Stimulated activated CD4-positive, alpha-beta T cell treated with anti-CD3 and anti-CD28 coated beads, Interleukin-2, amount 100 ng/mL, for 48 hours (primary cell): ENCODE data around the gene NOS3.

Experiments used
- DNase-seq, 2 donors: peaks; one replicate each; pipeline ENCODE4 v3.0.0-alpha.2; 2020

The NOS3 gene

DNA sequence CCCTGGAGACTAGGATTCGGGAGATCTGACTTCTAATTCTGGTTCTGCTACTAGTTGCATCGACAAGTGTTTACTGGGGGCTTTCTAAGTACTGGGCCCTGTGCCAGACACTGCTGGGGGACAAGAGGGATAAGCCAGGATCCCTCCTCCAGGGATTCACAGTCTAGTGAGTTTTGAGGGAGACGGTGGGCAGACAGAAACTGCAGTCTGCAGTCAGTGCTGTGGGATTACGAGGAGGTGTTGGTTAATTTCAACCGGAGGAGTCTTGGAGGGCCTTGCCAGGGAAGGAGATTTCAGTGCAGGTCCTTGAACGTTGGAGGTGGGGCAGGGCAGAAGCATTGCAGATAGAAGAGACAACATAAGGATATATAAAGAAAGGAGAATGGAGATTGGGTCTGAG is 9.2 kb upstream of the NOS3 start:
- no peak for DNase-seq

DNA sequence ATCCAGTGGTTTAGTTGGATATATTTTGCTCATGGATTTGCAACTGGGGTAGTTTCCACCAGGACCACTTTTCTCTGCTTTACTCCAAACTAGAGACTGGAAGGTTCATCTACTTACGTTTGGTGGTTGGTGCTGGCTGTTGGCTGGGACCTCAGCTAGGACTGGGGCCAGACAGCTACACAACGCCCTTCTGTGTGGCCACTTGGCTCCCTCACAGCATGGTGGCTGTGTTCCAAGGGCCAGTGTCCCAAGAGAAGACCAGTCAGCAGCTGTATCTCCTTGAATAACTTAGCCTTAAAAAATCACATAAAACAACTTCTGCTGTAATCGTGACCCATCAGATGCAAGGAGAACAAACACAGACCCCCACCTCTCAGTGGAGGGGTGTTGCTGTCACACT is 8.5 kb upstream of the NOS3 start:
- no peak for DNase-seq

DNA sequence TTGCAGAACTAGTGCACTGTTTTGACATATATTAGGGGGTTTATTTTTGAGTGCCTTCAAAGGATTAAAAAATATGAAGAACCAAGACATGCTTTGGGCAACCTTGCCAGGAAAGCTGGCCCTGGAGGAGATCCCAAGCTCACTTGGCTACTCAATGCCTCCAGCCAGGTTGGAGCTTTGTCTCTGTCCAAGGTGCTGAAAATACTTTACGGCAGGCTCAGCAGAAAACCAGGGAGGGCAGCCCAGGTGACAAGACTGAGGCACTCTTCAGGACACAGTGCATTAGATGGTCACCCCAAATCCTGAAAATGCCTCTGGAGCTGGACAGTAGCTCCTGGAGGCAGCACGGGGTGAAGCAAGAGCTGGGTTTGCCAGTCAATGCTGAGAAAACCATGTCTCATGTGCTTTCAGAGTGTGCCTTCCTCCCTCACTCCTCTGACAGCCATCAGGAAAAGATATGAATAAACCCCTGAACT is 6.9 kb upstream of the NOS3 start:
- no peak for DNase-seq

DNA sequence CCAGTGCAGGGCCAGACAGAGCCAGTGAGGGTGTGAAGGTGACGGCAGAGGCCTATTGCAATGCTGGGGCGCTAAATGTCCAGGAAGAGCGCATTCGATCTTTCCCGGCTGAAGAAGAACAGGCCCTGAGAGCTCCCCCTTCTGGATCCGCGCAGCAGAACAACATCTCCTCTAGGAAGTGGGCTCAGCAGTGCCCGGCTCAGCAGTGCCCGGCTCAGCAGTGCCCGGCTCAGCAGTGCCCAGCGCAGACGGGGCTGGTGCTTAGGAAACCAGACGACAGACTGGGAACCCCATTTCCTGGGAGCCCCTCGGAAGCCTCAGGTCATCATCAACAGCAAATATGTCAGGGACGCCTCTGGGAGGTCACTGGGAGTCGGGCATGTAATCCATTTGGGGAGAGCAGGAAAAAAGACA is 4.7 kb upstream of the NOS3 start:
- DNase-seq, result peak; percentile 53 to 57

DNA sequence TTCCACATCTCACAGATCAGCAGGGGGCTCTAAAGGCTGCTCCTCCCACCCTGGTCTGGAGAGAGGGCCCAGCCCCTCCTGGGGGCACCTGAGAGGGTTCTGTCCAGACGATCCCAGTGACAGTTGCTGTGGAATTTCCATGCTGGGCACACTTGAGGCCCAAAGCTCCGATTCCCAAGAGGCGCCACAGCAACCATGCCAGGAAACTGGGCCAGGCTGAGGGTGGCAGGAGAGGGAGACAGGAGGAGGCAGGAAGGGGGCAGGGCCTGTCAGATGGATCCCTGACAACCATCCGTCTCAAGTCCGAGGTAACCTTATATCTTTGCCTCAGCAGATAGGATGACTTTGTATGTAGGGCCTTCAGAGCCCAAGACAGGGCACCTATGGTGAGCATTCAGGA is 4.3 kb upstream of the NOS3 start:
- no peak for DNase-seq

DNA sequence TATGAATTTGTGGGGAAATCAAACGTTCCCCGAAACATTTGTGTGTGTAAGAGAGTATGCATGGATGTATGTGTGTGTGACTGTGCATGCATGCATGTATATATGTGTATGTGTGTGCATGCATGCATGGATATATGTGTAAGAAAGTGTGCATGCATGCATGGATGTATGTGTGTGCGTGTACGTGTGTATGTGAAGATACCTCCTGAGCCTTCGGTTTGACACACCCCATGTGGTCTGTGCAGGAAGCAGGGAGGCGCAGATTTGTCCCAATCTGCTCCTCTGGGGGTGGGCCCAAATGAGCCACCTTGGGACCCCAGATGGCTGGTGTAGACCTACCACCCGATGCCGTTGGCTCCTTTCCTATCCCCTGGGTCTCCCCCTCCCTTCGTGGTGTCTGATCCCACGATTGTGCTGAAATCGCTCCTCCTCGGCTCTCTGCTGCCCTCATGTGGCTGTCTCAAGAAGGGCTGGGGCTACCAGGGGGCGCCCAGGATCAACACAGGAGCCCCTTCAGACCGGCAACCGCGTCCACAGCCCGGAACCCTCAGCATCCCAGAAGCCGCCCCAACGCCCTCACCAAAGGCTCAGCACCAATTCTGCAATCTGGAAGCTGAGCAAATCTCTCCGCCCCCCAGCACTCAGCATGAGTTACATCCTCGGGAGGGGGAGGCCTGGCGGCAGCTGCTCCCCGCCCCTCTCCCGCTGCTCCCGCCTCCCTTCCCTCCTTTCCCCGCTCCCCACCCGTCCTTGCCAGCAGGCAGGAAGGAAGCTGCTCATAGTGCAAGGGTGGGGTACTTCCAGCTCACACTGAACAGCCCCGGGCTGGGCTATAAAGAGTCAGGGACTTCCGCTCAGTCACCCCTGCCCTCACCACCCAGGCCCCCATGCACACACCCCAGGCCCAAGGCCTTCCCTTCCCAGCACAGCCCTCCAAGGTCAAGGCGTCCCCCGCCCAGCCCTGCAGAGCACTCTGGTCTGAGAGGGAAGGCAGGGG is 2.3 kb upstream of the NOS3 start:
- DNase-seq, result peak; percentile 72 to 75

DNA sequence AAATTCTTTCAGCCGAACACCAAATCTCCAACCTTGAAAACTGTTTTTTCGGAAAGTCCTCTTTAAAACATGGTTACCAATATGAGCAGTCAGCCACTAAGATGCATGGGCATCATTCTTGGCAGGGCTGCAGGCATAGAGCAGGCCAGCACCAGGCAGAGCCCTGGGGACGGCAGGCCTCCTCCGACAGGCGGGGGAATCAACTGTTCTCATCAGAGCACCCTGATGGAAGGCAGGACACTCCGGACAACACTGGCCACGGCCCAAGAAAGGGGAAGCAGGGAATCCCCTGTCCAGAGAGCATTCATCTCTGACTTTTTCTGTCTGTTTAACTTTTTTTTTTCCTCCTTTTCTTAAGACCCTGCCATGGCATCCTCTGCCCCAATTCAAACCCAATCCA is 1.4 kb upstream of the NOS3 start:
- DNase-seq, result no peak

DNA sequence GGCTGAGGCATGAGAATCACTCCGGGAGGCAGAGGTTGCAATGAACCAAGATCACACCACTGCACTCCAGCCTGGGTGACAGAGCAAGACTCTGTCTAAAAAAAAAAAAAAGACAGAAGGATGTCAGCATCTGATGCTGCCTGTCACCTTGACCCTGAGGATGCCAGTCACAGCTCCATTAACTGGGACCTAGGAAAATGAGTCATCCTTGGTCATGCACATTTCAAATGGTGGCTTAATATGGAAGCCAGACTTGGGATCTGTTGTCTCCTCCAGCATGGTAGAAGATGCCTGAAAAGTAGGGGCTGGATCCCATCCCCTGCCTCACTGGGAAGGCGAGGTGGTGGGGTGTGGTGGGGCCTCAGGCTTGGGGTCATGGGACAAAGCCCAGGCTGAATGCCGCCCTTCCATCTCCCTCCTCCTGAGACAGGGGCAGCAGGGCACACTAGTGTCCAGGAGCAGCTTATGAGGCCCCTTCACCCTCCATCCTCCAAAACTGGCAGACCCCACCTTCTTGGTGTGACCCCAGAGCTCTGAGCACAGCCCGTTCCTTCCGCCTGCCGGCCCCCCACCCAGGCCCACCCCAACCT is 1.3 kb downstream of the NOS3 start:
- no peak for DNase-seq

DNA sequence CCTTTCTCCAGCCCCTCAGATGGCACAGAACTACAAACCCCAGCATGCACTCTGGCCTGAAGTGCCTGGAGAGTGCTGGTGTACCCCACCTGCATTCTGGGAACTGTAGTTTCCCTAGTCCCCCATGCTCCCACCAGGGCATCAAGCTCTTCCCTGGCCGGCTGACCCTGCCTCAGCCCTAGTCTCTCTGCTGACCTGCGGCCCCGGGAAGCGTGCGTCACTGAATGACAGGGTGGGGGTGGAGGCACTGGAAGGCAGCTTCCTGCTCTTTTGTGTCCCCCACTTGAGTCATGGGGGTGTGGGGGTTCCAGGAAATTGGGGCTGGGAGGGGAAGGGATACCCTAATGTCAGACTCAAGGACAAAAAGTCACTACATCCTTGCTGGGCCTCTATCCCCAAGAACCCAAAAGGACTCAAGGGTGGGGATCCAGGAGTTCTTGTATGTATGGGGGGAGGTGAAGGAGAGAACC is 2.1 kb downstream of the NOS3 start:
- DNase-seq, result no peak

DNA sequence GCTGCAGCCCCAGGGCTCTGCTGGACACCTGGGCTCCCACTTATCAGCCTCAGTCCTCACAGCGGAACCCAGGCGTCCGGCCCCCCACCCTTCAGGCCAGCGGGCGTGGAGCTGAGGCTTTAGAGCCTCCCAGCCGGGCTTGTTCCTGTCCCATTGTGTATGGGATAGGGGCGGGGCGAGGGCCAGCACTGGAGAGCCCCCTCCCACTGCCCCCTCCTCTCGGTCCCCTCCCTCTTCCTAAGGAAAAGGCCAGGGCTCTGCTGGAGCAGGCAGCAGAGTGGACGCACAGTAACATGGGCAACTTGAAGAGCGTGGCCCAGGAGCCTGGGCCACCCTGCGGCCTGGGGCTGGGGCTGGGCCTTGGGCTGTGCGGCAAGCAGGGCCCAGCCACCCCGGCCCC is 2.7 kb downstream of the NOS3 start:
- no peak for DNase-seq

DNA sequence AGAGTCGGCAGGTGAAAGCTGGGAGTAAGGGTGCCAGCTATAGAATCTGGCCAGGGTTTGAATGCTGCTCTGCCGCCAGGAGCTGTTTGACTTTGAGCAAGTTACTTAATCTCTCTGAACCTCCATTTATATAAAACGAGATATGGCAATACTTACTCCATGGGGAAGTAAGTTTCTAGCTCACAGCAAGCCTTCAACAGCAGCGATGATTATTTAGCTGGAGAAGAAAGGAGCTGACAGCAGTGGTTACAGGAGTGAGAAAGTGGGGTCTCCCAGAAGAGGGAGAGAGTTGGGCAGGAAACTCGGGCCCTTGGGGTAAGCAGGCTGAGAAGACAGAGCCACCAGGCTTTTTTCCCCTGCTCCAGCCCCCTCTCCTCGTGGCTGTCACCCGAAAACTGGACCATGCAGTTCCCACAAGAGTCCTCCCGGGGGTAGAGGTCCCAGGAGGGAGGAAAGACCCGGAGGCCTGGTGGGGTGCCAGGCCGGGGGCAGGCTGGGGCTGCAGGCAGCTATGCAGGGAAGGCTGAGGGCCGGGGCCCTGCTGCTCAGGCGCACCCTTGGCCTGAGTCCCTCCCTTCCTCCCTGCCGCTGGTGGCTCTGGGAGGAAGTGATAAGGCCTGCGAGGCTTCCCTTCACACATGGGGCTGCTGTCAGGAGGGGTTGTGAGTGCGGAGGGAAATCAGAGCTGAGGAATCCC is 3.5 kb downstream of the NOS3 start:
- DNase-seq, result no peak

DNA sequence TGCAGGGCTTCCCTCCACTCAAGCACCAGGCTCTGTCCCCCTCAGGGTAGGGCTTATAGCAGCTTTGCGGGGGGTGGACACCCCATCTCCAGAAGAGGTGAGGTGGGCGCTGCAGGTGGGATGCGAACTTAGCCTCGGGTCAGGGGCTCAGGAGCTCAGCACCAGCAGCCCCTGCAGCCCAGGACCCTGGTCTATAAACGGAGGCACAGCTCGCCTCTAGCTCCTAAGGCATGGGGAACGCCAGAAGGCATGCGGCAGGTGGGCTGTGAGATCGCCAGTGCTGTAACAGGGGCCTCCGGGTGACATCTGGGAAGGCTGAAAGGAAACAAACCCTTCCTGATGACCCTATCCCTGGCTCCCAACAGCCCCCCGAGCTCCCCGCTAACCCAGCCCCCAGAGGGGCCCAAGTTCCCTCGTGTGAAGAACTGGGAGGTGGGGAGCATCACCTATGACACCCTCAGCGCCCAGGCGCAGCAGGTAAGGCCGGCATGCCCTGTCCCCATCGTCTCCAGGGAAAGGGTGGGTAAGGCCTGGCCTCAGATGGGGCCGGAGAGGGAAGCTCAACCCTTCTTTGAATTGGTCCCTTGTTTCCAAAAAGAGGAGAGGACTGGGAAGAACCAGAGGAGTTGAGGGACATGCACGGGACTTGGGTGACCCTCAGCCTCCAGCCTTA is 4.2 kb downstream of the NOS3 start:
- no peak for DNase-seq

DNA sequence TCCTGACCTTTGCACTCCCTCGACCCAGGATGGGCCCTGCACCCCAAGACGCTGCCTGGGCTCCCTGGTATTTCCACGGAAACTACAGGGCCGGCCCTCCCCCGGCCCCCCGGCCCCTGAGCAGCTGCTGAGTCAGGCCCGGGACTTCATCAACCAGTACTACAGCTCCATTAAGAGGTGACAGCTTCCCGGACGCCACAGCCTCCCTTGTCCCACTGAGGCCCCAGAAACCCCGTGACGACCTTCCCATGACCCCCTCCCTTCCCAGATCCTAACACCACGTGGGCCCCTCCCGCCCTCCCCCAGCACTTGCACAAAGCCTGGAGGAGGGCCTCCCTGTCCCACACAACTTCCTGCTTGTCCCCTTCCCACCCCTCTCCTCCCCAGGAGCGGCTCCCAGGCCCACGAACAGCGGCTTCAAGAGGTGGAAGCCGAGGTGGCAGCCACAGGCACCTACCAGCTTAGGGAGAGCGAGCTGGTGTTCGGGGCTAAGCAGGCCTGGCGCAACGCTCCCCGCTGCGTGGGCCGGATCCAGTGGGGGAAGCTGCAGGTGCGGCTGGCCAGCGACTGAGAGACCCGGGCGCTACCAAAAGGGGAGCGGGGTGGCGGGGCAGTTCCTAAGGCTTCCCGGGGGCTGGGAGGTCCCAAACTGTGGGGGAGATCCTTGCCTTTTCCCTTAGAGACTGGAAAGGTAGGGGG is 5.7 kb downstream of the NOS3 start:
- DNase-seq, result no peak

DNA sequence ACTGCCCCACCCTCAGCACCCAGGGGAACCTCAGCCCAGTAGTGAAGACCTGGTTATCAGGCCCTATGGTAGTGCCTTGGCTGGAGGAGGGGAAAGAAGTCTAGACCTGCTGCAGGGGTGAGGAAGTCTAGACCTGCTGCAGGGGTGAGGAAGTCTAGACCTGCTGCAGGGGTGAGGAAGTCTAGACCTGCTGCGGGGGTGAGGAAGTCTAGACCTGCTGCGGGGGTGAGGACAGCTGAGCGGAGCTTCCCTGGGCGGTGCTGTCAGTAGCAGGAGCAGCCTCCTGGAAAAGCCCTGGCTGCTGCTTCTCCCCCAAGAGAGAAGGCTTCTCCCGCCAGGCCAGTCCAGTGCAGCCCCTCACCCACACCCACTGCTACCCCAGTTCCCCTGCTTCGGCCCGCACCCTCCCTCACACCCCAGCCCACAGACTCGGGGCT is 6.3 kb downstream of the NOS3 start:
- DNase-seq, result no peak

DNA sequence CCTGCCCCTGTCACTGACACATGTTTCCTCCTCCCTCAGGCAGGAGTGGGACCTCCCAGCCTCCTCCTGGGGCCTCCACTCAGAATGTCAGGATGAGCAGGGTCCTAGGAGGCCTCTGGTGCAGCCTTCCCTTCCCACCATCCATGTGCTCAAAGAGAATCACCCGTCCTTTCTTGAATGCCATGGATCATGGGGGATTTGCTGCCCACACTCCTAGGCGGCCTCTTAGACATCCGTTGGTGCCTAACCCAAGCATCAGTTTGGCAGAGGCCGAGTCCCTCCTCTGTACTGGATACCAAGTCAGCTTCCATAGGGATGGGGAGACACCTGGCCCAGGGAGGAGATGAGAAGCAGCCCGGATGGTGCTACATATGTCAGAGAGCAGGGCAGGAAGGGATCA is 7.0 kb downstream of the NOS3 start:
- no peak for DNase-seq

DNA sequence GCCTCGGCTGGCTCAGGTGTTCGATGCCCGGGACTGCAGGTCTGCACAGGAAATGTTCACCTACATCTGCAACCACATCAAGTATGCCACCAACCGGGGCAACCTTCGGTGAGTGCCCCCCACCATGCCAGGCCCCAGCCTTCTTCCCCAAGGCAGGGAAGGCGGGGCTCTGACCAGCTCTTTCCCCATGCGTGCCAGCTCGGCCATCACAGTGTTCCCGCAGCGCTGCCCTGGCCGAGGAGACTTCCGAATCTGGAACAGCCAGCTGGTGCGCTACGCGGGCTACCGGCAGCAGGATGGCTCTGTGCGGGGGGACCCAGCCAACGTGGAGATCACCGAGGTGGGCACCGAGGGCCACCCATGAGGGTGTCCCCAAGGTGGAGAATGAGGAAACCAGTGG is 7.5 kb downstream of the NOS3 start:
- no peak for DNase-seq

DNA sequence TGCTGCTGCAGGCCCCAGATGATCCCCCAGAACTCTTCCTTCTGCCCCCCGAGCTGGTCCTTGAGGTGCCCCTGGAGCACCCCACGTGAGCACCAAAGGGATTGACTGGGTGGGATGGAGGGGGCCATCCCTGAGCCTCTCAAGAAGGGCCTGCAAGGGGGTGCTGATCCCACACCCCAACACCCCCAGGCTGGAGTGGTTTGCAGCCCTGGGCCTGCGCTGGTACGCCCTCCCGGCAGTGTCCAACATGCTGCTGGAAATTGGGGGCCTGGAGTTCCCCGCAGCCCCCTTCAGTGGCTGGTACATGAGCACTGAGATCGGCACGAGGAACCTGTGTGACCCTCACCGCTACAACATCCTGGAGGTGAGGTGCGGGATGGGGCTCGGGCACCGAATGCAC is 8.2 kb downstream of the NOS3 start:
- DNase-seq, result no peak

DNA sequence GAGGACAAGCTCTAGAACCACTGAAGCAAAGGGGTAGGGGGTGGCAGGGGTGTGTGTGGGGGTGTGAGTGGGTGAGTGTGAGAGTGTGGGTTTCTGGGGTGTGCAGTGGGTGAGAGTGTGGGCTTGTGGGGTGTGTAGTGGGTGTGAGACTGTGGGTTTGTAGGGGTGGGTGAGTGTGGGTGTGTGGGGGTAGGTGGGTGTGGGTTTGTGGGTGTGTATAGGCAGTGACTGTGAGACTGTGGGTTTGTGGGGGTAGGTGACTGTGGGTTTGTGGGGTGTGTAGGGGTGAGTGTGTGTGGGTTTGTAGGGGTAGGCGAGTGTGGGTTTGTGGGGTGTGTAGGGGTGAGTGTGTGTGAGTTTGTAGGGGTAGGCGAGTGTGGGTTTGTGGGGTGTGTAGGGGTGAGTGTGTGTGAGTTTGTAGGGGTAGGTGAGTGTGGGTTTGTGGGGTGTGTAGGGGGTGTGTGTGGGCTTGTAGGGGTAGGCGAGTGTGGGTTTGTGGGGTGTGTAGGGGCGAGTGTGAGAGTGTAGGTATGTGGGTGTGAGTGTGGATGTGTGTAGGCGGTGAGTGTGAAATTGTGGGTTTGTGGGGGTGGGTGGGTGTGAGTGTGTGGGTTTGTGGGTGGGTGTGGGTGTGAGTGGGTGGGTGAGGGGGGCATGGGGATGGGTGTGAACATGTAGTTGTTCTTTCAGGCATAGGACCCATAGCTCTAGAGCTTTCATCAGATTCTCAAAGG is 8.8 kb downstream of the NOS3 start:
- DNase-seq, result no peak

DNA sequence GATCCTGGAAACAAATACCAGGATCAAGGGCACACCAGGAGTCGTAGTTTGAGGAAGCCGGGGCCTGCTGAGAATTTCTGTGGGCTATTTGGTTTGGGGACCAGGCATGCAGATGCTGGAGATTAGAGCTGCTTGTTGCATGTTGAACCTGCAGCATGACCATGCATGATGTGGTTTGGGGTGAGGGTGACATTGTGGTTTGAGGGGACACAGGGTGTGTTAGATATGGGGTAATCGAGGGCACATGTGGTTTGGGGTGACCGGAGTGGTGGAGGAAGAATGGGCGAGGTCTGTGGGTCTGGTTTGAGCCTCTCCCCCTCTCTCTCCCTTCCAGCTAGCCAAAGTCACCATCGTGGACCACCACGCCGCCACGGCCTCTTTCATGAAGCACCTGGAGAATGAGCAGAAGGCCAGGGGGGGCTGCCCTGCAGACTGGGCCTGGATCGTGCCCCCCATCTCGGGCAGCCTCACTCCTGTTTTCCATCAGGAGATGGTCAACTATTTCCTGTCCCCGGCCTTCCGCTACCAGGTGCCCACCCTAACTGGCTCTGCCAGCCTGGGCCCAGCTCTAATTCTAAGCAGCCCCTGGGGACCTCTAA is 10.2 kb downstream of the NOS3 start:
- no peak for DNase-seq

DNA sequence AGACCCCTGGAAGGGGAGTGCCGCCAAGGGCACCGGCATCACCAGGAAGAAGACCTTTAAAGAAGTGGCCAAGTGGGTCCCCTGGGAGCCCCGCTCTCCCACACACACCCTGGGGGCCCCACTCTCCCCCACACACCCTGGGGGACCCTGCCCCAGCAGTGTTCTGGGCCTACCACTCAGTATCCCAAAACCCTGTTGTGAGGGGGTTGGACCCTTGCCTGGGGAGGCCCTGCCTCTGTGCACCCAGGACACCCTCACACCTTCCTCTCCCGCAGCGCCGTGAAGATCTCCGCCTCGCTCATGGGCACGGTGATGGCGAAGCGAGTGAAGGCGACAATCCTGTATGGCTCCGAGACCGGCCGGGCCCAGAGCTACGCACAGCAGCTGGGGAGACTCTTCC is 10.7 kb downstream of the NOS3 start:
- no peak for DNase-seq

DNA sequence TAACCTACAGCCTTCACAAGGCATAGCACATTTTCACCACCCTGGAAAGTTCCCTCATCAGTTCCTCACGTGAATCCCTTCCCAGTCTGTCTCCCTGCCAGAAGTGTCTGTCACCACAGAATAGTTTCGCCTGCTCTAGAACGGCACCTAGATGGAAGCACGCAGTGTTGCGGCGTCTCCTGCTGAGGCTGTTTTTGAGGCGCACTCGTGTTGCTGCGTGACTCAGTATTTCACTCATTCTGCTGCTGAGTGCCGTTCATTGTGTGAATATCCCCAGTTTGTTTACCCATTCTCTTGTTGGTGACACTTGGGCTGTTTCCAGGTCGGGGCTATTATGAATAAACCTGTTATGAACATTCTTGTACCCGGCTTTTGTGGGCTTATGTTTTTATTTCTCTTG is 12.8 kb downstream of the NOS3 start:
- DNase-seq, result no peak
